NCI-H146 treated with DMSO at 0.1 percent for 48 hours (cell line): ENCODE results near the gene CDKN2B-AS1.
A peak's percentile ranks its signal among the peaks of the same experiment; 100 is the strongest.

ENCODE experiments used
- DNase-seq: peaks from one replicate; lab custom pipeline; 2025; ENCODE audit not compliant: unreplicated experiment; lab: John Stamatoyannopoulos, UW

Gene CDKN2B-AS1

DNA sequence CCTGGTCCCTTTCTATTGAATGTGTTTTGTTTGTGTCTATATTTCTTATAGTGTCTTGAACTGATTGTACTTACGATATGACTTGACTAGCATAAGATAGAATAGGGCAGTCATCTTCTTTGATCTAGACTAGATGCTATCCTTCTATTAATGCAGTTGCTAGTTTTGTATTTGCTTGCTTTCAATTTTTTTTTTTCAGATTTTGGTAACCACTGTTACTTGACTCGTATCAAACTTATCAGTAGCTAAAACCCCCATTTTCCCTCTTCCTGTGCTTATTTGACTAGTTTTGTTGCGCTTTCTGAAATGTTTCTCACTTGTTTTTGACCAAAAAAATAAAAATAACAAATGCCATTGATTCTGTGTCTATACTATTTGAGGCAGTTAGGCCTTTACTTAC is 83.5 kb downstream of the CDKN2B-AS1 start:
- no peak for DNase-seq

- no peak for DNase-seq
Observed at GRCh38 chr9:22079873-22080341, 85.3 kb downstream of the CDKN2B-AS1 start.

DNA sequence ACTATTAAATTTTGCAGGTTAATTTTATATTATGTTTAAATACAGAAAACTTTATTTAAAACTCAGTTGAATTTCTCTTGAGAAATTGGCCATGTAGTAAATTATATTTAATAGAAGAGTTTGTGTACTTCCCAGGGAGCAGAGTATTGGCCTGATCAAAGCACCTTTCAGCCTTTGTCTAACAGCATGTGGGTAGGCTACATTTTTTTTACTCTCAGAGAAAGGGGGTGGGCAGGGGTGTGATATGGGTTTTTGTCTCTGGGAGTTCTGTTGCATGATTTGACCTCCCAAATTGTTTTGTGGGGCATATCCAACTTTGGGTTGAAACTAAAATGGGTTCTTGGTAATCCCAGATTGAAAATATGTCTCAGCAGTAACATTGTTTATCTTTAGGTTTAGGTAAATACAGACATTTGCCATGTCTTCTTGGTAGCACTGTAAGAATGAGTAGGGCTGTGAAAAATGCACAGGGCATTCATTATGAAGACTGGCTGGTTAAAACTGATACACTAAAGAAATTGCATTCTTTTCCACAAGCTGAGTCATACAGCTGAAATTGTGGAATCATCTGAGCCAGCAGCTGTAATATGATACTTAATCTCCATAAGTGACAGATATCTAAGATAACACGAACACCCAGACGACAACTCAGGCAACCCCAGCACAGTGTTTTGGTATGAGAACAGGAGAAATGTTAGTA is 89.9 kb downstream of the CDKN2B-AS1 start:
- DNase-seq: peak; percentile 48

GRCh38 chr9:22088053-22088716 is 93.6 kb downstream of the CDKN2B-AS1 start:
- DNase-seq: no peak

DNA sequence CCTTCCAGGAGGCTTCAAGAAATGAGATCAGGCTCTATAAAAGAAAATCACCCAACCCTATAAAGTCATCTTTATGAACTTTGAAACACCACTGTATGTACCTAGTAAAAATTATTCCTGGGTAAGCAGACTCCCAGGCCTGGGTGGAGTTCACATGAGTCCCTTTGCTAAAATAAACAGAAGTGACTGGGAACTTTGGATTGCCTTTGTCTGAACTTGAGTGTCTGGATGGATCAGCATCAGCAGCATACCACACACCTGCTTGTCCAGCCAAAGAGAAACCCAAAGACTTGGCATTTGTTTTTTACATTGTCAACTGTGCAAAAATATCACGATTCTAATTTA is 94.1 kb downstream of the CDKN2B-AS1 start:
- DNase-seq: no peak

DNA sequence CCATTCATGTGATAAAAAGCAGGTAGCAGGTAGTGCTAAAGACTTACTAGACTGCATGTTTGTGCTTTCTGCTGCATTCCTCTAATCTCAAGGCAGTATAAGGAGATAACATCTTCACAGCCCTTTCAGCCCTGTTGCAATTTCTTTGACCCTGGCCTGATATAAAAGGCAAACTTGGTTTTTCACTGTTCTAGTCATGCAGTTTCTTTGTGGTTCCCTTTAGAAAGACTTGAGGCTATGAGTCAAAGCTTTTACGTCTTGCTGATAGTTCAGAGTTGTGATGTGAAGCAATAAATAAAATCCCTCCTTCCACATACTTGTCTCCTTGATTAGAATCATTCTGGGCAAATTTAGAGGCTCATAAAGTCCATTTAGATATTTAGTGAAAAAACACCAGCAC is 103.1 kb downstream of the CDKN2B-AS1 start:
- no peak for DNase-seq

GRCh38 chr9:22098643-22099332 is 104.2 kb downstream of the CDKN2B-AS1 start:
- no peak for DNase-seq

GRCh38 chr9:22100626-22101025 is 106.0 kb downstream of the CDKN2B-AS1 start:
- no peak for DNase-seq

GRCh38 chr9:22102146-22103053 is 107.8 kb downstream of the CDKN2B-AS1 start:
- no peak for DNase-seq

DNA sequence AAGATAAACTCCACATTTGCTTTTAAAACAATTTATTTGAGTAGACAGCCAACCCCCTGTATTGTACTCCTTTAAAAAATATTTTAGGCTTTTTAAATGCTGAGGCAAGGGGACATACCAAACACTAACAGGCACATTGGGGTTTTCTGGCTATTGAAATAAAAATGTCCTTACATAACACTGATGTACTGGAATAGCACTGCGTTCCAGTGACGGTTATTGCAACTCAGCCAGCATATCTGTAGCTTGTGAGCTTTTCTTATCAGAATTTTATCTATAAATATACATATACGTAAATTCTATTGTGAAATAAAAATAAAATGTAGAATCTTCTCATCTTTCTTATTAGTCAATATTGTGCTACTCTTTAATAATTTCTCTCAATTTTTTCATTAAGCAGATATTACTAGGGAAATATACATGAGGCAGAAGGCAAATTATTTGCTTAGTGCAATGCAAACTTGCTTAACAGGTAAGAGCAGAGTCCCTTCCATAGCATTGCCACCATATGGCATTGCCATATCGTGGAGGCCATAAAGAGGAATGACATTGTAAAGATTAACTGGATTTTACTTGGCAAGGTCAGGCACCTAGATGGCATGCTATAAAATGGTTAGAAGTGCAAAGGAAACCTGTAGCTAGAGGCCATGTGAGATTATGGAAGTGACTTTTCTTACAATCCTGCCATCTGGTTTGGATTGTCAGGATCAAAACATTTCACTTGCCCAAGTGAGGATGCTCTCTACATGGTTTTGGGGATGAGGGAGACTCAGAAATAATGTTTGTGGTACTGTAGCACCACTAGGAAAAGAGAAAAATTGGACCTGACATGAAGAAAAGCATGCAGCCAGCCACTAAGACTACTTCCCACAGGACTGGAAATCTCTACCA is 109.3 kb downstream of the CDKN2B-AS1 start:
- no peak for DNase-seq

- DNase-seq: no peak
Observed at GRCh38 chr9:22105005-22105722, 110.6 kb downstream of the CDKN2B-AS1 start.

- DNase-seq: no peak
Observed at GRCh38 chr9:22107202-22108045, 112.8 kb downstream of the CDKN2B-AS1 start.

- DNase-seq: no peak
Observed at GRCh38 chr9:22108581-22109370, 114.2 kb downstream of the CDKN2B-AS1 start.

GRCh38 chr9:22111176-22111953 is 116.8 kb downstream of the CDKN2B-AS1 start:
- no peak for DNase-seq

- no peak for DNase-seq
Observed at GRCh38 chr9:22111954-22112247, 117.3 kb downstream of the CDKN2B-AS1 start.

- DNase-seq: no peak
Observed at GRCh38 chr9:22112870-22113821, 118.6 kb downstream of the CDKN2B-AS1 start.
